Osteoblast (primary cell): ENCODE data around the gene HOXB5. TPM values are rescaled to one million over a fixed set of nuclear protein-coding genes. Genes with fewer than 3 reads are reported as not detected.

Experiments used
- DNase-seq: peaks from one replicate; pipeline ENCODE4 v3.0.0; 2011; ENCODE audit warnings: low spot score, mixed read lengths; ENCODE audit not compliant: insufficient read length; ENCODE audit errors: missing footprints
- H2AFZ ChIP-seq: 2 replicates; pipeline ENCODE4 v1.6.0; 2011; ENCODE audit warnings: mild to moderate bottlenecking, low read length
- H3K27ac ChIP-seq: 2 replicates; pipeline ENCODE4 v1.5.1; 2011; ENCODE audit warnings: mild to moderate bottlenecking, low read depth, low read length, moderate library complexity
- H3K27me3 ChIP-seq: 2 replicates; pipeline ENCODE4 v1.6.0; 2012; ENCODE audit warnings: mild to moderate bottlenecking, control low read depth, inconsistent platforms, low read length, moderate library complexity; ENCODE audit not compliant: insufficient read depth
- H3K36me3 ChIP-seq: 2 replicates; pipeline ENCODE4 v1.5.1; 2011; ENCODE audit warnings: mild to moderate bottlenecking, low read length, control low read depth, moderate library complexity; ENCODE audit not compliant: insufficient read depth
- H3K4me1 ChIP-seq: 2 replicates; pipeline ENCODE4 v1.5.1; 2011; ENCODE audit warnings: mild to moderate bottlenecking, low read length, control low read depth, moderate library complexity; ENCODE audit not compliant: insufficient read depth
- H3K4me2 ChIP-seq: 2 replicates; pipeline ENCODE4 v1.6.0; 2011; ENCODE audit warnings: mild to moderate bottlenecking, low read length; ENCODE audit not compliant: insufficient read depth
- H3K4me3 ChIP-seq: fragments of 200-600 bp; sonication (generic); 3 replicates; pipeline ENCODE4 v1.5.1; 2012; ENCODE audit warnings: mild to moderate bottlenecking, low read length, inconsistent platforms; ENCODE audit not compliant: insufficient read depth
- H3K79me2 ChIP-seq: 2 replicates; pipeline ENCODE4 v1.6.0; 2012; ENCODE audit warnings: mild to moderate bottlenecking, low read length, control low read depth, inconsistent platforms; ENCODE audit not compliant: insufficient read depth
- H3K9me3 ChIP-seq: 2 replicates; pipeline ENCODE4 v1.5.1; 2011; ENCODE audit warnings: low read depth, low read length, control low read depth
- H4K20me1 ChIP-seq: 2 replicates; pipeline ENCODE4 v1.6.0; 2012; ENCODE audit warnings: mild to moderate bottlenecking, low read length, control low read depth; ENCODE audit not compliant: insufficient read depth
- CTCF ChIP-seq: IDR thresholded peaks from 2 replicates; pipeline ENCODE4 v1.5.1; 2011; ENCODE audit warnings: mild to moderate bottlenecking, low read depth, low read length, moderate library complexity; ENCODE audit errors: extremely low read depth
- total RNA-seq: library from RNA; depleted of rRNA; stranded (reverse); fragments of >200 nt; gene quantifications from 2 replicates; pipeline ENCODE4 v1.2.3, GENCODE V29; 2012

Gene HOXB5
- total RNA-seq, 1 donor: not detected

DNA sequence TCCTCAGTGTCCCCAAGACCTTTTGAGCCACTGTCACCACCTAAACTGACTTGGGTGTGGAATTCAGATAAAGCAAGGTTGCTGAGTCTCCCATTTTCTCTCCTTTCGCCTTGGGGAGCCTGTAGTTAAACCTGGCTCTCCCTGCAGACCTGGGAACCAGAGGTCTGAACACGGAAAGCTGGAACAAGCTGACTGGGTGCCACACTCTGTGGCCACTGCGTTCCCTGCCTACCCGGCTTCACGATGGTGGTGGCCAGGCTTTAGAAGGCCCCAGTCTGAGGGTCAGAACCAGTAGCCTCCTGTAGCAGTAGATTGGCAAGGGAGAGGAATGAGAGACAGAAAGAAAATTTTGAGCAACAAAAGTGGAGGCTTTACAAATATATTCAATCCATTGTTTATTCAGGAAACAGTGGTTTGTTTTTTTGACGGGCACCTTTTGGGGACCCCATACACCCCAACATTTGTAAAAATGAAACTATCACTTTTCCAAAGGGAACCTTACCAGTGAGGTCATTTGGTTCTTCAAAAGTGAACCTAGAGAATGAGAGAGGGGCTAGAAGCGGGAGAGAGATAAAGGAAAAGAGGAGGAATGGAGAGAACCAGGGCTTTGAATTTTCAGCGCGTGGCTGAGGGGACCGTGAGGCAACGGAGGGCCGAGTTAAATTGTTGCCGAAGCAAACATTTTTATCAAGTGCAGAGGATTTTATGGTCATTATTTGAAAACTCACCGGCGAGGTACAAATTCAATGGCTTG is 23.3 kb upstream of the HOXB5 start:
- no peak overlapping the region for H3K4me2 ChIP-seq
- H3K79me2 ChIP-seq: no peaks in the 10 kb centered on the region
- H2AFZ ChIP-seq: no peak overlapping the region
- H3K4me1 ChIP-seq: no peaks in the 10 kb centered on the region
- no peaks in the 10 kb centered on the region for H3K9me3 ChIP-seq
- no peak overlapping the region for H3K27ac ChIP-seq
- no peak overlapping the region for H3K4me3 ChIP-seq
- TF ChIP-seq CTCF: no peak
- H3K27me3 ChIP-seq: peaks cover 97% of the 10 kb centered on the region
- no peak for DNase-seq
- peaks cover 13% of the 10 kb centered on the region for H4K20me1 ChIP-seq
- H3K36me3 ChIP-seq: no peaks in the 10 kb centered on the region

GRCh38 chr17:48615963-48616716 is 22.6 kb upstream of the HOXB5 start:
- no peaks in the 10 kb centered on the region for H3K4me1 ChIP-seq
- no peak for DNase-seq
- no peaks in the 10 kb centered on the region for H3K9me3 ChIP-seq
- H3K27ac ChIP-seq: no peak overlapping the region
- H2AFZ ChIP-seq: no peak overlapping the region
- no peak for TF ChIP-seq CTCF
- no peaks in the 10 kb centered on the region for H3K36me3 ChIP-seq
- no peak overlapping the region for H3K4me2 ChIP-seq
- no peaks in the 10 kb centered on the region for H3K79me2 ChIP-seq
- peaks cover 13% of the 10 kb centered on the region for H4K20me1 ChIP-seq
- no peak overlapping the region for H3K4me3 ChIP-seq
- H3K27me3 ChIP-seq: peaks cover 97% of the 10 kb centered on the region

GRCh38 chr17:48615047-48615962 is 21.7 kb upstream of the HOXB5 start, which contains the start of gene HOXB8:
Gene HOXB8 (minus strand): TSS chr17:48615292. CDS start chr17:48614704, 588 bp downstream.
- no peak within 1 kb of the TSS for H3K27ac ChIP-seq
- no peaks in the 10 kb centered on the region for H3K4me1 ChIP-seq
- no peak within 1 kb of the TSS for H3K4me3 ChIP-seq
- H3K36me3 ChIP-seq: no peaks in the 10 kb centered on the region
- H3K79me2 ChIP-seq: no peaks in the 10 kb centered on the region
- no peak within 1 kb of the TSS for H3K4me2 ChIP-seq
- peaks cover 97% of the 10 kb centered on the region for H3K27me3 ChIP-seq
- peaks cover 11% of the 10 kb centered on the region for H4K20me1 ChIP-seq
- no peaks in the 10 kb centered on the region for H3K9me3 ChIP-seq
- H2AFZ ChIP-seq: no peak within 1 kb of the TSS
- no peak for DNase-seq
- no peak for TF ChIP-seq CTCF
